Naive thymus-derived CD8-positive, alpha-beta T cell (primary cell): ENCODE data around the gene ROR1. TPM values are rescaled to one million over a fixed set of nuclear protein-coding genes. Genes with fewer than 3 reads are reported as not detected.

Experiments
- ATAC-seq, 2 donors: fragments of 150-1000 bp; cut with Tn5 transposase in 1 of 2; sonication (Bioruptor Pico), chemical (Tn5 transposase) in 1 of 2; 1 replicate in 1 of 2; 2 replicates in 1 of 2; pipeline ENCODE4 v1.10.0; 2021; ENCODE audit warnings: mild to moderate bottlenecking in 2 of 2, moderate library complexity in 2 of 2
- POLR2A ChIA-PET: fragments of 350-600 bp; sonication (Branson Sonifier 250); formaldehyde crosslinking; loops from one replicate; lab custom pipeline; 2021; ENCODE audit warnings: antibody characterized with exemption; lab: Charles Lee
- DNase-seq, 10 donors: peaks; one replicate each; pipeline versions ENCODE4 v3.0.0 to v3.0.0-alpha.2; 2020 to 2022
- H3K27ac Mint-ChIP-seq, 10 donors: one replicate each; pipeline ENCODE4 v1.8.0; 2020 to 2022; ENCODE audit warnings: mild to moderate bottlenecking in 10 of 10, mixed read lengths in 10 of 10, moderate library complexity in 4 of 10, inconsistent platforms in 1 of 10
- H3K27me3 Mint-ChIP-seq, 5 donors: one replicate each; pipeline ENCODE4 v1.8.0; 2021 to 2022; ENCODE audit warnings: mixed read lengths in 5 of 5
- H3K36me3 Mint-ChIP-seq, 3 donors: one replicate each; pipeline ENCODE4 v1.8.0; 2020 to 2022; ENCODE audit warnings: mixed read lengths in 3 of 3, mild to moderate bottlenecking in 2 of 3, inconsistent platforms in 1 of 3
- H3K4me1 Mint-ChIP-seq, 4 donors: one replicate each; pipeline ENCODE4 v1.8.0; 2021 to 2022; ENCODE audit warnings: mixed read lengths in 4 of 4
- H3K4me3 Mint-ChIP-seq, 10 donors: one replicate each; pipeline ENCODE4 v1.8.0; 2020 to 2022; ENCODE audit warnings: mild to moderate bottlenecking in 10 of 10, mixed read lengths in 10 of 10, moderate library complexity in 6 of 10, inconsistent platforms in 1 of 10
- H3K9me3 Mint-ChIP-seq, 9 donors: one replicate each; pipeline ENCODE4 v1.8.0; 2020 to 2022; ENCODE audit warnings: mixed read lengths in 9 of 9, mild to moderate bottlenecking in 3 of 9, inconsistent platforms in 1 of 9, moderate library complexity in 1 of 9
- polyA plus RNA-seq, 3 donors: library from polyadenylated mRNA; unstranded; fragments of 300-500 nt; fragmentation: Illumina TruSeq; gene quantifications; one replicate each; pipeline ENCODE4 v1.2.3, GENCODE V29; 2021
- total RNA-seq, 8 experiments: library from RNA in 2 of 8; stranded (reverse) in 2 of 8; gene quantifications; one replicate each; pipeline ENCODE4 v1.2.3 and lab custom pipeline; 2021 to 2026

ROR1 gene
- total and polyA plus RNA-seq, 5 experiments from 2014 or later = 0.44 to 0.80 TPM; not detected in 3

- POLR2A ChIA-PET = no interaction called here
- Mint-ChIP-seq H3K27me3 (no peaks in the 10 kb centered on the region), H3K9me3 (no peaks in the 10 kb centered on the region), H3K36me3 (no peaks in the 10 kb centered on the region), H3K27ac (no peak overlapping the region), H3K4me3 (no peak overlapping the region), H3K4me1 (no peaks in the 10 kb centered on the region)
- ATAC-seq (no peak), DNase-seq (no peak)
Observed at GRCh38 chr1:63980740-63981407, 207.1 kb downstream of the ROR1 start.

- Mint-ChIP-seq H3K4me1 (no peaks in the 10 kb centered on the region), H3K9me3 (no peaks in the 10 kb centered on the region), H3K4me3 (no peak overlapping the region), H3K27ac (no peak overlapping the region), H3K36me3 (no peaks in the 10 kb centered on the region), H3K27me3 (no peaks in the 10 kb centered on the region)
- ATAC-seq (no peak), DNase-seq (no peak)
- POLR2A ChIA-PET = no interaction called here
Observed at GRCh38 chr1:63981408-63981773, 207.6 kb downstream of the ROR1 start.

- no peak for ATAC-seq
- peaks cover 0 to under 1% (median 0%) of the 10 kb centered on the region in 5 donors for H3K27me3 Mint-ChIP-seq
- no peaks in the 10 kb centered on the region for H3K4me1 Mint-ChIP-seq
- no peak for DNase-seq
- H3K9me3 Mint-ChIP-seq = no peaks in the 10 kb centered on the region
- H3K27ac Mint-ChIP-seq = no peak overlapping the region
- POLR2A ChIA-PET = no interaction called here
- H3K36me3 Mint-ChIP-seq = no peaks in the 10 kb centered on the region
- no peak overlapping the region for H3K4me3 Mint-ChIP-seq
Observed at GRCh38 chr1:63982201-63982600, 208.4 kb downstream of the ROR1 start.

GRCh38 chr1:63983391-63984256 lies 209.8 kb downstream of the ROR1 start:
- ATAC-seq = no peak
- POLR2A ChIA-PET = no interaction called here

GRCh38 chr1:63984257-63984929 lies 210.6 kb downstream of the ROR1 start:
- POLR2A ChIA-PET = no interaction called here
- no peak for ATAC-seq

More at GRCh38 chr1:63983391-63984256, 209.8 kb downstream of the ROR1 start:
- no peak for DNase-seq
- Mint-ChIP-seq H3K27ac (no peak overlapping the region), H3K4me3 (no peak overlapping the region), H3K9me3 (no peaks in the 10 kb centered on the region), H3K27me3 (peaks cover 0 to 2% (median 0%) of the 10 kb centered on the region in 5 donors), H3K4me1 (no peaks in the 10 kb centered on the region), H3K36me3 (no peaks in the 10 kb centered on the region)

GRCh38 chr1:63984930-63985290 lies 211.1 kb downstream of the ROR1 start:
- Mint-ChIP-seq H3K4me3 (no peak overlapping the region), H3K9me3 (peaks cover 0 to 6% (median 0%) of the 10 kb centered on the region in 9 donors), H3K27ac (no peak overlapping the region), H3K4me1 (no peaks in the 10 kb centered on the region), H3K27me3 (peaks cover 0 to 2% (median 0%) of the 10 kb centered on the region in 5 donors), H3K36me3 (no peaks in the 10 kb centered on the region)
- POLR2A ChIA-PET = no interaction called here
- no peak for DNase-seq
- no peak for ATAC-seq

More at GRCh38 chr1:63984257-63984929, 210.6 kb downstream of the ROR1 start:
- peaks cover 0 to 1% (median 0%) of the 10 kb centered on the region in 9 donors for H3K9me3 Mint-ChIP-seq
- H3K4me3 Mint-ChIP-seq = no peak overlapping the region
- no peaks in the 10 kb centered on the region for H3K36me3 Mint-ChIP-seq
- DNase-seq = no peak
- H3K27me3 Mint-ChIP-seq = peaks cover 0 to 2% (median 0%) of the 10 kb centered on the region in 5 donors
- no peaks in the 10 kb centered on the region for H3K4me1 Mint-ChIP-seq
- no peak overlapping the region for H3K27ac Mint-ChIP-seq

GRCh38 chr1:63987014-63987627 lies 213.3 kb downstream of the ROR1 start:
- H3K36me3 Mint-ChIP-seq = no peaks in the 10 kb centered on the region
- no peak overlapping the region for H3K27ac Mint-ChIP-seq
- no peaks in the 10 kb centered on the region for H3K4me1 Mint-ChIP-seq
- DNase-seq (no peak), ATAC-seq (no peak)
- H3K4me3 Mint-ChIP-seq = no peak overlapping the region
- peaks cover 0 to 4% (median 0%) of the 10 kb centered on the region in 5 donors for H3K27me3 Mint-ChIP-seq
- H3K9me3 Mint-ChIP-seq = peaks cover 0 to 6% (median 0%) of the 10 kb centered on the region in 9 donors
- POLR2A ChIA-PET = no interaction called here

GRCh38 chr1:63987628-63988024 lies 213.8 kb downstream of the ROR1 start:
- DNase-seq = no peak
- Mint-ChIP-seq H3K4me3 (no peak overlapping the region), H3K4me1 (no peaks in the 10 kb centered on the region), H3K9me3 (peaks cover 0 to 6% (median 0%) of the 10 kb centered on the region in 9 donors), H3K27me3 (peaks cover 0 to 4% (median 0%) of the 10 kb centered on the region in 5 donors), H3K27ac (no peak overlapping the region), H3K36me3 (no peaks in the 10 kb centered on the region)
- POLR2A ChIA-PET = no interaction called here
- no peak for ATAC-seq

GRCh38 chr1:63988941-63989340 lies 215.1 kb downstream of the ROR1 start:
- POLR2A ChIA-PET = no interaction called here
- no peaks in the 10 kb centered on the region for H3K4me1 Mint-ChIP-seq
- peaks cover 0 to 6% (median 0%) of the 10 kb centered on the region in 9 donors for H3K9me3 Mint-ChIP-seq
- no peak overlapping the region for H3K4me3 Mint-ChIP-seq
- H3K27ac Mint-ChIP-seq = no peak overlapping the region
- ATAC-seq (no peak), DNase-seq (no peak)
- H3K27me3 Mint-ChIP-seq = peaks cover 0 to 6% (median 0%) of the 10 kb centered on the region in 5 donors
- H3K36me3 Mint-ChIP-seq = no peaks in the 10 kb centered on the region

- Mint-ChIP-seq H3K4me3 (no peak overlapping the region), H3K27ac (no peak overlapping the region), H3K9me3 (peaks cover 0 to 6% (median 0%) of the 10 kb centered on the region in 9 donors), H3K4me1 (no peaks in the 10 kb centered on the region), H3K36me3 (no peaks in the 10 kb centered on the region), H3K27me3 (peaks cover 0 to 6% (median 0%) of the 10 kb centered on the region in 5 donors)
- ATAC-seq (no peak), DNase-seq (no peak)
- POLR2A ChIA-PET = no interaction called here
Observed at GRCh38 chr1:63991685-63992084, 217.9 kb downstream of the ROR1 start.

- peaks cover 0 to 7% (median 0%) of the 10 kb centered on the region in 9 donors for H3K9me3 Mint-ChIP-seq
Observed at GRCh38 chr1:64000021-64000420, 226.2 kb downstream of the ROR1 start.

GRCh38 chr1:64001038-64001437 lies 227.2 kb downstream of the ROR1 start:
- Mint-ChIP-seq H3K27me3 (peaks cover 0 to 4% (median 0%) of the 10 kb centered on the region in 5 donors), H3K4me3 (no peak overlapping the region), H3K27ac (no peak overlapping the region), H3K9me3 (peaks cover 0 to 7% (median 0%) of the 10 kb centered on the region in 9 donors), H3K4me1 (no peaks in the 10 kb centered on the region), H3K36me3 (peaks cover 0 to 7% (median 0%) of the 10 kb centered on the region in 3 donors)
- POLR2A ChIA-PET = no interaction called here
- ATAC-seq = no peak
- DNase-seq = no peak

More at GRCh38 chr1:64000021-64000420, 226.2 kb downstream of the ROR1 start:
- Mint-ChIP-seq H3K4me1 (no peaks in the 10 kb centered on the region), H3K27me3 (peaks cover 0 to 4% (median 0%) of the 10 kb centered on the region in 5 donors), H3K36me3 (peaks cover 0 to 7% (median 0%) of the 10 kb centered on the region in 3 donors), H3K4me3 (no peak overlapping the region), H3K27ac (no peak overlapping the region)
- ATAC-seq (no peak), DNase-seq (no peak)
- POLR2A ChIA-PET = no interaction called here
